ENCODE data around the gene TBC1D2B. TPM values are rescaled to one million over a fixed set of nuclear protein-coding genes. Genes with fewer than 3 reads are reported as not detected.

The TBC1D2B gene
- polyA plus RNA-seq, 1 donor from 2014 or later: 9.4 TPM

DNA sequence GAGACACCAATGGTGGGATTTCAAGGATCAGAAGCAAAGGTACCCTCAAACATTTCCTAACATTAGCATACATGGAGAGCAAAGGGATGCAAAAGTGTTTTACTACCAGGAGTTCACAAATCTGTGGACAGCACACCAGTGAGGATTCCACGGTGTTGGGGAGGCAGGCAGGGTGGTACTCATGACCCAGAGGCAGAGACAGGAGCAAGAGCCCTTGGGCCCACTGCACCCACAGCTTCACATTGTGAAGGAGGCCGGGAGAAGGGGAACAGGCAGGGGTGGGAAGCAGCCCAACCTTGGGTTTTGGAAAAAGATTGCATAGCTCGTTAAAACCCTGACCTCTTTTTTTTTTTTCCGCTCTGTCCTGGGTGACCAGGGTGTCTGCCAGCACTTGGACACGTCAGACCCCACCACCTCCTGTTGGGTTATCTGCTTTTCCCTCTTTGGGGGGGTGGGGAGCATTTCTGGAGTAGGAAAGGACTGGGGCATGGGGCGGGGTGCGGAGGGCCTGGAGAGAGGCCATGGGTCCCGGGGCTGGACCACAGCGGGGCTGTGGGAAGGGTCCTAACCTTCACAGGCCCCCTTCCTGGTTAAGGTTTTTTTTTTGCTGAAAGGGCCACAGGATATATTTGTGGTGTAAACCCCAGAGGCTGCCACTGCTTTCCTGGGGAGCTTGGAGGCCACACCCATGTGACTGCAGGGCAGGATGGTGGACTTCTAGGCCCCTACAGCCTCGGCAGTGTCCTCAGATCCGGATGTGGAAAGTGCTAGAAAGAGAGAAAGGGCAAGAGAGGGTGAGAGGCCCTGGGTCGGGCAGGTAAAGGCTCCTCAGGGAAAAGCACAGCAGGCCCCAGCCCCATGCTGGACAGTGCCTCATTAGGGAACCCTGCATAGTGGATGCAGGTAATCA, 27.3 kb upstream of the TBC1D2B start:
- no peak overlapping the region for H3K9ac ChIP-seq (ENCODE audit: low read length)
- no peaks in the 10 kb centered on the region for H4K20me1 ChIP-seq (ENCODE audit: insufficient read depth)
- H3K9me3 ChIP-seq (ENCODE audit: low read length): no peaks in the 10 kb centered on the region
- H3K36me3 ChIP-seq (ENCODE audit: insufficient read depth, low read length): no peaks in the 10 kb centered on the region
- no peaks in the 10 kb centered on the region for H3F3A ChIP-seq (ENCODE audit: insufficient read depth, low read length, poor library complexity, severe bottlenecking)
- H3K27ac ChIP-seq (ENCODE audit: low read length): no peak overlapping the region
- H3K9me2 ChIP-seq (ENCODE audit: insufficient read depth, low read length): no peaks in the 10 kb centered on the region
- H3K79me2 ChIP-seq (replicated peaks; ENCODE audit: insufficient read depth, low read length): no peaks in the 10 kb centered on the region
- no peak for TF ChIP-seq EP300 (conservative IDR thresholded peaks at IDR 0.05; ENCODE audit: poor library complexity, severe bottlenecking)
- no peak overlapping the region for H3K4me3 ChIP-seq (ENCODE audit: low read length)
- H3K4me2 ChIP-seq (ENCODE audit: low read length): no peak overlapping the region
- no peaks in the 10 kb centered on the region for H3K27me3 ChIP-seq (ENCODE audit: insufficient read depth, low read depth, low read length)
- H2AFZ ChIP-seq (ENCODE audit: low read depth, low read length): no peak overlapping the region

DNA sequence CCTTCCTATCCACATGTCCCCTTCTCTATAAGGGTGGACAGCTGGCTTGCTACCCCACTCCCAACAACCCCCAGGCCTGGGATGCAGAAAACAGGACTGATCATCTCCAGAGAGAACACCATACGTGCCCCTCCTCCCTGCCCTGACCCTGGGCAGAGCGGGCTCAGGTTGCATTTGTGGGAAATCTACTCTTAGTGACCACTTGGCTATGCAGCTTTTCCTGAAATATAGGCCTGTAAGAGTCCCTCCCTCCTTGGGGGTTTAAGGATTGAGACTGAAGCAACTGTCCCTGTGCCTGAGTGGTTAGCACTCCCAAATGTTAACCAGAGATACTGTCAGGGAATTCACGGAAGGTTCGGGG, 26.6 kb upstream of the TBC1D2B start:
- TF ChIP-seq, protein P1, sequence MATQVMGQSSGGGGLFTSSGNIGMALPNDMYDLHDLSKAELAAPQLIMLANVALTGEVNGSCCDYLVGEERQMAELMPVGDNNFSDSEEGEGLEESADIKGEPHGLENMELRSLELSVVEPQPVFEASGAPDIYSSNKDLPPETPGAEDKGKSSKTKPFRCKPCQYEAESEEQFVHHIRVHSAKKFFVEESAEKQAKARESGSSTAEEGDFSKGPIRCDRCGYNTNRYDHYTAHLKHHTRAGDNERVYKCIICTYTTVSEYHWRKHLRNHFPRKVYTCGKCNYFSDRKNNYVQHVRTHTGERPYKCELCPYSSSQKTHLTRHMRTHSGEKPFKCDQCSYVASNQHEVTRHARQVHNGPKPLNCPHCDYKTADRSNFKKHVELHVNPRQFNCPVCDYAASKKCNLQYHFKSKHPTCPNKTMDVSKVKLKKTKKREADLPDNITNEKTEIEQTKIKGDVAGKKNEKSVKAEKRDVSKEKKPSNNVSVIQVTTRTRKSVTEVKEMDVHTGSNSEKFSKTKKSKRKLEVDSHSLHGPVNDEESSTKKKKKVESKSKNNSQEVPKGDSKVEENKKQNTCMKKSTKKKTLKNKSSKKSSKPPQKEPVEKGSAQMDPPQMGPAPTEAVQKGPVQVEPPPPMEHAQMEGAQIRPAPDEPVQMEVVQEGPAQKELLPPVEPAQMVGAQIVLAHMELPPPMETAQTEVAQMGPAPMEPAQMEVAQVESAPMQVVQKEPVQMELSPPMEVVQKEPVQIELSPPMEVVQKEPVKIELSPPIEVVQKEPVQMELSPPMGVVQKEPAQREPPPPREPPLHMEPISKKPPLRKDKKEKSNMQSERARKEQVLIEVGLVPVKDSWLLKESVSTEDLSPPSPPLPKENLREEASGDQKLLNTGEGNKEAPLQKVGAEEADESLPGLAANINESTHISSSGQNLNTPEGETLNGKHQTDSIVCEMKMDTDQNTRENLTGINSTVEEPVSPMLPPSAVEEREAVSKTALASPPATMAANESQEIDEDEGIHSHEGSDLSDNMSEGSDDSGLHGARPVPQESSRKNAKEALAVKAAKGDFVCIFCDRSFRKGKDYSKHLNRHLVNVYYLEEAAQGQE (IDR thresholded peaks at IDR 0.05; ENCODE audit: borderline replicate concordance): no peak
- TF ChIP-seq SMC3 (conservative IDR thresholded peaks at IDR 0.05; ENCODE audit: poor library complexity) (no peak), MXI1 (conservative IDR thresholded peaks at IDR 0.05; ENCODE audit: poor library complexity, severe bottlenecking) (no peak), POLR2AphosphoS5 (IDR thresholded peaks at IDR 0.05) (no peak), EZH2 (IDR thresholded peaks at IDR 0.05; ENCODE audit: borderline replicate concordance, insufficient read depth, low read length, poor library complexity, severe bottlenecking) (no peak), TAF1 (IDR thresholded peaks at IDR 0.05; ENCODE audit: low read depth) (no peak), RAD21 (conservative IDR thresholded peaks at IDR 0.05) (no peak), EP300 (conservative IDR thresholded peaks at IDR 0.05; ENCODE audit: poor library complexity, severe bottlenecking) (no peak)
- TF ChIP-seq, protein P2, sequence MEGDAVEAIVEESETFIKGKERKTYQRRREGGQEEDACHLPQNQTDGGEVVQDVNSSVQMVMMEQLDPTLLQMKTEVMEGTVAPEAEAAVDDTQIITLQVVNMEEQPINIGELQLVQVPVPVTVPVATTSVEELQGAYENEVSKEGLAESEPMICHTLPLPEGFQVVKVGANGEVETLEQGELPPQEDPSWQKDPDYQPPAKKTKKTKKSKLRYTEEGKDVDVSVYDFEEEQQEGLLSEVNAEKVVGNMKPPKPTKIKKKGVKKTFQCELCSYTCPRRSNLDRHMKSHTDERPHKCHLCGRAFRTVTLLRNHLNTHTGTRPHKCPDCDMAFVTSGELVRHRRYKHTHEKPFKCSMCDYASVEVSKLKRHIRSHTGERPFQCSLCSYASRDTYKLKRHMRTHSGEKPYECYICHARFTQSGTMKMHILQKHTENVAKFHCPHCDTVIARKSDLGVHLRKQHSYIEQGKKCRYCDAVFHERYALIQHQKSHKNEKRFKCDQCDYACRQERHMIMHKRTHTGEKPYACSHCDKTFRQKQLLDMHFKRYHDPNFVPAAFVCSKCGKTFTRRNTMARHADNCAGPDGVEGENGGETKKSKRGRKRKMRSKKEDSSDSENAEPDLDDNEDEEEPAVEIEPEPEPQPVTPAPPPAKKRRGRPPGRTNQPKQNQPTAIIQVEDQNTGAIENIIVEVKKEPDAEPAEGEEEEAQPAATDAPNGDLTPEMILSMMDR (IDR thresholded peaks at IDR 0.05; ENCODE audit: poor library complexity, severe bottlenecking): no peak
- H3K9ac ChIP-seq (ENCODE audit: low read length): no peak overlapping the region
- H3K27ac ChIP-seq (ENCODE audit: low read length): no peak overlapping the region
- no peak overlapping the region for H2AFZ ChIP-seq (ENCODE audit: low read depth, low read length)
- no peak overlapping the region for H3K4me2 ChIP-seq (ENCODE audit: low read length)
- no peaks in the 10 kb centered on the region for H3K36me3 ChIP-seq (ENCODE audit: insufficient read depth, low read length)
- H3K9me2 ChIP-seq (ENCODE audit: insufficient read depth, low read length): no peaks in the 10 kb centered on the region
- no peaks in the 10 kb centered on the region for H3K79me2 ChIP-seq (replicated peaks; ENCODE audit: insufficient read depth, low read length)
- H4K20me1 ChIP-seq (ENCODE audit: insufficient read depth): no peaks in the 10 kb centered on the region
- no peaks in the 10 kb centered on the region for H3K27me3 ChIP-seq (ENCODE audit: insufficient read depth, low read depth, low read length)
- no peaks in the 10 kb centered on the region for H3F3A ChIP-seq (ENCODE audit: insufficient read depth, low read length, poor library complexity, severe bottlenecking)
- no peak overlapping the region for H3K4me3 ChIP-seq (ENCODE audit: low read length)
- H3K9me3 ChIP-seq (ENCODE audit: low read length): no peaks in the 10 kb centered on the region

Measured in neural cell (in vitro differentiated cells).